Activated CD8-positive, alpha-beta T cell treated with anti-CD3 and anti-CD28 coated beads for 36 hours (primary cell): ENCODE results near the gene SYNGAP1. TPM values are rescaled to one million over a fixed set of nuclear protein-coding genes. Genes with fewer than 3 reads are reported as not detected.

ENCODE experiments used
- ATAC-seq: fragments of 200-7000 bp; cut with Tn5 transposase; one replicate; pipeline ENCODE4 v1.10.0; 2021; ENCODE audit warnings: mild to moderate bottlenecking, moderate library complexity
- CTCF ChIA-PET: fragments of 350-600 bp; sonication (Branson Sonifier 250); formaldehyde crosslinking; loops from one replicate; lab custom pipeline; 2021; ENCODE audit warnings: antibody characterized with exemption; lab: Charles Lee
- POLR2A ChIA-PET: fragments of 350-600 bp; sonication (Branson Sonifier 250); formaldehyde crosslinking; loops from one replicate; lab custom pipeline; 2021; ENCODE audit warnings: antibody characterized with exemption; lab: Charles Lee
- DNase-seq: peaks from one replicate; pipeline ENCODE4 v3.0.0-alpha.2; 2020
- H3K27ac Mint-ChIP-seq: one replicate; pipeline ENCODE4 v1.8.0; 2021; ENCODE audit warnings: mild to moderate bottlenecking, mixed read lengths
- H3K27me3 Mint-ChIP-seq: one replicate; pipeline ENCODE4 v1.8.0; 2021; ENCODE audit warnings: mixed read lengths
- H3K36me3 Mint-ChIP-seq: one replicate; pipeline ENCODE4 v1.8.0; 2021; ENCODE audit warnings: low read depth, mixed read lengths
- H3K4me1 Mint-ChIP-seq: one replicate; pipeline ENCODE4 v1.8.0; 2021; ENCODE audit warnings: low read depth, mixed read lengths
- H3K4me3 Mint-ChIP-seq: one replicate; pipeline ENCODE4 v1.8.0; 2021; ENCODE audit warnings: mild to moderate bottlenecking, moderate library complexity, mixed read lengths
- H3K9me3 Mint-ChIP-seq: one replicate; pipeline ENCODE4 v1.8.0; 2021; ENCODE audit warnings: mixed read lengths
- intact Hi-C: fragments of 100-400 bp; cut with micrococcal nuclease; formaldehyde crosslinking; loops from one replicate; pipeline ENCODE4 v1.10.0; 2022
- total RNA-seq, 2 experiments: library from RNA; stranded (reverse); gene quantifications; one replicate each; pipeline ENCODE4 v1.2.3, GENCODE V29; 2021
- TF ChIP-seq, protein P1 (sequence below): fragments of 200-600 bp; IDR thresholded peaks from one replicate; pipeline ENCODE4 v1.8.0; 2022; ENCODE audit warnings: antibody characterized with exemption, mild to moderate bottlenecking

The SYNGAP1 gene
- total RNA-seq, 2 experiments from 2014 or later: 57.9 to 67.0 TPM

DNA sequence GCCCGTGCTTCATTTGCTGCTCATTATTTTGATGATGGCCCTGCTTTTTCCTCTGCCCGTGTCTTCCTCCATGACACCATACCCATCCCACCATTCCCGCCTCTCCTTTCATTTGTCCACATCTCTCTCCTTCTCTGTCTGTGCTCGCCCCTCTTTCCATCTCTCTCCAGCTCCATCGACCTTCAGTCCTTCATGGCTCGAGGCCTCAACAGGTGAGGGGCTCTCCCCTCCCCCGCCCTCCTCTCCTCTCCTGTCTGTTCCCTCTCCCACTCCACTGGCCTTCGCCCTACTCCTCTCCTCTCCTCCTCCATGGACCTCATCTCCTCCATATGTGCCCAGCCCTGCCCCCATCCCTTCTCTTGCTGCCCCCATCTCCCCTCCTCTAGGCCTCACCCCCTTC, 22.4 kb downstream of the SYNGAP1 start:
- ChIA-PET POLR2A (interaction anchor here (1.0 to 2.3 kb wide), 3 partner anchors 8 to 11 kb away, joined by 4 to 7 read pairs (median 4); no protein-coding TSS in a partner anchor), CTCF (no interaction called here)
- no peak overlapping the region for H3K27ac Mint-ChIP-seq
- H3K36me3 Mint-ChIP-seq: peaks cover 38% of the 10 kb centered on the region
- intact Hi-C loops: no loop called here
- TF ChIP-seq, protein P1, sequence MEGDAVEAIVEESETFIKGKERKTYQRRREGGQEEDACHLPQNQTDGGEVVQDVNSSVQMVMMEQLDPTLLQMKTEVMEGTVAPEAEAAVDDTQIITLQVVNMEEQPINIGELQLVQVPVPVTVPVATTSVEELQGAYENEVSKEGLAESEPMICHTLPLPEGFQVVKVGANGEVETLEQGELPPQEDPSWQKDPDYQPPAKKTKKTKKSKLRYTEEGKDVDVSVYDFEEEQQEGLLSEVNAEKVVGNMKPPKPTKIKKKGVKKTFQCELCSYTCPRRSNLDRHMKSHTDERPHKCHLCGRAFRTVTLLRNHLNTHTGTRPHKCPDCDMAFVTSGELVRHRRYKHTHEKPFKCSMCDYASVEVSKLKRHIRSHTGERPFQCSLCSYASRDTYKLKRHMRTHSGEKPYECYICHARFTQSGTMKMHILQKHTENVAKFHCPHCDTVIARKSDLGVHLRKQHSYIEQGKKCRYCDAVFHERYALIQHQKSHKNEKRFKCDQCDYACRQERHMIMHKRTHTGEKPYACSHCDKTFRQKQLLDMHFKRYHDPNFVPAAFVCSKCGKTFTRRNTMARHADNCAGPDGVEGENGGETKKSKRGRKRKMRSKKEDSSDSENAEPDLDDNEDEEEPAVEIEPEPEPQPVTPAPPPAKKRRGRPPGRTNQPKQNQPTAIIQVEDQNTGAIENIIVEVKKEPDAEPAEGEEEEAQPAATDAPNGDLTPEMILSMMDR: no peak
- no peaks in the 10 kb centered on the region for H3K27me3 Mint-ChIP-seq
- no peak for ATAC-seq
- H3K4me1 Mint-ChIP-seq: peaks cover 7% of the 10 kb centered on the region
- H3K9me3 Mint-ChIP-seq: no peaks in the 10 kb centered on the region
- DNase-seq: no peak
- H3K4me3 Mint-ChIP-seq: no peak overlapping the region

DNA sequence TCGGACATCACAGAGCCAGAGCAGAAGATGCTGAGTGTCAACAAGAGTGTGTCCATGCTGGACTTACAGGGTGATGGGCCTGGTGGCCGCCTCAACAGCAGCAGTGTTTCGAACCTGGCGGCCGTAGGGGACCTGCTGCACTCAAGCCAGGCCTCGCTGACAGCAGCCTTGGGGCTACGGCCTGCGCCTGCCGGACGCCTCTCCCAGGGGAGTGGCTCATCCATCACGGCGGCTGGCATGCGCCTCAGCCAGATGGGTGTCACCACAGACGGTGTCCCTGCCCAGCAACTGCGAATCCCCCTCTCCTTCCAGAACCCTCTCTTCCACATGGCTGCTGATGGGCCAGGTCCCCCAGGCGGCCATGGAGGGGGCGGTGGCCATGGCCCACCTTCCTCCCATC, 23.2 kb downstream of the SYNGAP1 start:
- ATAC-seq: no peak
- H3K4me1 Mint-ChIP-seq: peaks cover 7% of the 10 kb centered on the region
- H3K27me3 Mint-ChIP-seq: no peaks in the 10 kb centered on the region
- H3K27ac Mint-ChIP-seq: no peak overlapping the region
- CTCF ChIA-PET: no interaction called here
- no peak for DNase-seq
- no peaks in the 10 kb centered on the region for H3K9me3 Mint-ChIP-seq
- intact Hi-C loops: no loop called here
- TF ChIP-seq, protein P1: no peak
- POLR2A ChIA-PET: no interaction called here
- H3K4me3 Mint-ChIP-seq: no peak overlapping the region
- peaks cover 41% of the 10 kb centered on the region for H3K36me3 Mint-ChIP-seq

DNA sequence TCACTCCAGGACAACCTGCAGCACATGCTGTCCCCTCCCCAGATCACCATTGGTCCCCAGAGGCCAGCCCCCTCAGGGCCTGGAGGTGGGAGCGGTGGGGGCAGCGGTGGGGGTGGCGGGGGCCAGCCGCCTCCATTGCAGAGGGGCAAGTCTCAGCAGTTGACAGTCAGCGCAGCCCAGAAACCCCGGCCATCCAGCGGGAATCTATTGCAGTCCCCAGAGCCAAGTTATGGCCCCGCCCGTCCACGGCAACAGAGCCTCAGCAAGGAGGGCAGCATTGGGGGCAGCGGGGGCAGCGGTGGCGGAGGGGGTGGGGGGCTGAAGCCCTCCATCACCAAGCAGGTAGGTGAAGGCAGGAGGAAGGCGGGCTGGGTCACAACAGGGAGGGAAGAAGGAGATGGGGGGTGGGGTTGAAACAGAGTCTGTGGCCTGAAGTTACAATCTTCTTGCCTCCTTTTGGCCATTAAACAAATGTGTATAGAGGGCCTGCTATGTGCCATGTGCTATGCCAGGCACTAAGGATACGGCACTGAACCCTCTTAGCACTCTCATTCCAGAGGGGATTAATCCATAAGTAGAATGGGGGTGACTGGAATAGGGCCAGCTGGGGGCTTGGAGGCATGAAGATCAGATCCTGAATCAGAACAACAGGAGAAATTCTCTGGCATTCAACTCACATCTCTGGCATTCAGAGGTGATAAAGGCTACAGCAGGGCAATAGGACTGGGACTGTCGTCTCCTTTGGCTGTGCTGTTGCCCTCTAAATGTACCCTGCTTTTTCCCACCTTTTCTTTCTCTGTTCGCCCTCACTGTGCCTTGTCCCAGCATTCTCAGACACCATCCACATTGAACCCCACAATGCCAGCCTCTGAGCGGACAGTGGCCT, 24.0 kb downstream of the SYNGAP1 start:
- Mint-ChIP-seq H3K27ac (no peak overlapping the region), H3K9me3 (no peaks in the 10 kb centered on the region), H3K36me3 (peaks cover 39% of the 10 kb centered on the region), H3K4me3 (no peak overlapping the region), H3K4me1 (peaks cover 7% of the 10 kb centered on the region), H3K27me3 (no peaks in the 10 kb centered on the region)
- POLR2A ChIA-PET: interaction anchor here (0.6 kb wide), 3 partner anchors 13 to 117 kb away, joined by 3 read pairs; partner anchors contain the start of gene CUTA
- CTCF ChIA-PET: no interaction called here
- intact Hi-C loops: no loop called here
- ATAC-seq (no peak), DNase-seq (no peak)
- TF ChIP-seq, protein P1: no peak

DNA sequence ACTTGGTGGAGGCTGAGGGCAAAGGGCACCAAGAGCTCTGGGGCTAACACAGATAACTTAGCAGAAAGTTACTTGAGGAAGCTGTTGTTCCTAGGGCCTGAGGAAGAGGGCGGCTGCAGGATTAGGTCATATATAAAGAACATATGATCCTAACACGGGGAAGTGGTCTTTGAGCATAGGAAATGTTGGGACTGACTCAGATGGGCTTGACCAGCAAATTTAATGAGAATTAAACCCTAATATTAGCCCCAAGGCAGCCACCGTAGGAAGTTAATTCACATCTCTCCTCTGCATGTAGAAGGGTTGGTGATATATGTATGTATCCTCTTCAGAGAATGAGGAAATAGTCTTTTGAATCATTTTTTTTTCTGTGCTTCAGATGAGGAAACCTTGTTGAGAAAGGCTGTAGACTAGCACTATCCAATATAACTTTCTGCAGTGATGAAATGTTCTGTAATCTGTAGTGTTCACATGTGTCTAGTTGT, 25.3 kb downstream of the SYNGAP1 start:
- intact Hi-C loops: no loop called here
- peaks cover 34% of the 10 kb centered on the region for H3K36me3 Mint-ChIP-seq

More for the DNA sequence above, 25.3 kb downstream of the SYNGAP1 start:
- H3K4me1 Mint-ChIP-seq: no peaks in the 10 kb centered on the region
- DNase-seq: no peak
- ATAC-seq: no peak
- H3K27me3 Mint-ChIP-seq: no peaks in the 10 kb centered on the region
- no peaks in the 10 kb centered on the region for H3K9me3 Mint-ChIP-seq
- no peak overlapping the region for H3K27ac Mint-ChIP-seq
- ChIA-PET CTCF (no interaction called here), POLR2A (interaction anchor here (0.9 to 1.5 kb wide), 2 partner anchors 9 to 14 kb away, joined by 3 read pairs; partner anchors contain the start of gene ZBTB9)
- H3K4me3 Mint-ChIP-seq: no peak overlapping the region
- TF ChIP-seq, protein P1: no peak
